GM21447 (cell line): ENCODE measurements around the gene ZFP92.

Experiments
- ATAC-seq: cut with Tn5 transposase; IDR thresholded peaks from one replicate; pipeline ENCODE4 v1.9.1; 2021; ENCODE audit not compliant: unreplicated experiment

Gene ZFP92

GRCh38 chrX:153434801-153435200, 23.5 kb downstream of the ZFP92 start:
- ATAC-seq, result no peak

- ATAC-seq, result no peak
These were observed 24.6 kb downstream of the ZFP92 start for GRCh38 chrX:153435845-153436244.

GRCh38 chrX:153438532-153438931, 27.3 kb downstream of the ZFP92 start:
- ATAC-seq, result no peak

DNA sequence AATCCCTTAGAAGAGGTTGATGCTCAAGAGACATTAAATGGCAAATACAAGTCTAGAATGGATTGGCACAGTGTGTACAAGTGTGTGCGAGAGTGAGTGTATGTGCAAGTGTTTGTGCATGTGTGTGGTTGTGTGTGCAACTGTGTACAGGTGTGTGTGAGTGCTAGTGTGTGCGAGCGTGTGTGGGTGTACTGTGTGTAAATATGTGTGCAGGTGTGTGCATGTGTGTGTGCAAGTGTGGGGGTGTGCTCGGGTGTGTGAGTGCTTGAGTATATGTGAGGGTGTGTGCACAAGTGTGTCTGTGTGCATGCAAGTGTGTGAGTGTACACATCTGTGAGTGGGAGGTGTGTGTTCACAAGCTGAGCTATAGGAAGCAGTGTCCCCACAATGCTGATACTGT, 28.7 kb downstream of the ZFP92 start:
- no peak for ATAC-seq

DNA sequence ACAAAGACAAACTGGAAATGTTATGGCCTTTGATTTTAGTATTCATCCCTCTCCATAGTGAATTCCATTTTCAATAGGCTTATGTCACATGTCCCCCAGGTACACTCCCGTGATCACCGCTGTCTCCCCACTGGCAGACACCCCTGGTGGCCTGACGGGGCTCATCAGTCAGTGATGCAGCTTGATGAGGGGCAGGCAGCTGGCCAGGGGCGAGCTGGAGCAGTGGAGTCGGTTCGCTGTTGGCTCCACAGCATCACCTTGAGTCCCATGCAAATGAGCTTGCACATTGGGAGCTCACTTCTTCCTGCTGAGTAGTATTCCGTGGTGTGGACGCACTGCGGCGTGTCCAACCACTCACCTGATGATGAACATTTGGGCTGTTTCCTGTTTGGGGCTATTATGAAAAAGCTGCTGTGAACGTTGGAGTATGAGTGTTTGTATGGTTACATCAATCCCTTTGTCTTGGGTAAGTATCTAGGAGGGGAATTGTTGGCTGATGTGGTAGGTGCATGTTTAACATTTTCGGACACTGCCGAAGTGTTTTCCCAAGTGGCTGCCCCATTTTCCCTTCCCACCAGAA, 29.4 kb downstream of the ZFP92 start:
- ATAC-seq, result no peak

DNA sequence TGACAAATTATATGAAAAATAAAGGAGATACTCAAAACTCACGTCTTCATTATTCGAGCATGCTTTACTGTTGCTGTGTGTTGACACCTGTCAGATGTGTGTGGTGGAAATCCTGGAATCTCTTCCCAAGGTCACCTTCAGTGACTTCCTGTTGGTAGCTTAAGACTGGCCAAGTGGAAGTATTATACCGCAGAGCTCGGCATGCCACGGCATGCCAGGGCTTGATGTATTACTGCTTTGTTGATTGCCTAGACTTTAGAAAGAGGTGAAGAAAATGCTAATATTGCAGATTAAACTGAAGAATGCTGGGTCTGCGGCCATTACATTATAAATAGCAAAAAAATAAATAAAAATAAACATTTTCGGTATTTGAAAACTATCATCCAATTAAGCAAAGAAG, 30.0 kb downstream of the ZFP92 start:
- no peak for ATAC-seq

- ATAC-seq, result no peak
These were observed 30.7 kb downstream of the ZFP92 start for GRCh38 chrX:153441981-153442380.

DNA sequence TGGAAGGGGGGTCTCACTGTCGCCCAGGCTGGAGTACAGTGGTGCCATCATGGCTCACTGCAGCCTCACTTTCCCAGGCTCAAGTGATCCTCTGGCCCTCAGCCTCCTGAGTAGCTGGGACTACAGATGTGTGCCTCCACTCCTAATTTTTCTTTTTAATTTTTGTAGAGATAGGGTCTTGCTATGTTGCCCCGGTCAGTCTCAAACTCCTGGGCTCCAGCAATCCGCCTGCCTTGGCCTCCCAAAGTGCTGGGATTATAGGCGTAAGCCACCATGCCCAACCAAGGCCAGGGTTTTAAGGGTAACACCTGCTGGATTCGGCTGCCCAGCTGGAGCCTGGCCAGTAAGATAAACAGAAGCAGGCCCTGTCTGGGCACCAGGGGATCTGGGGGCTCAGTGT, 31.2 kb downstream of the ZFP92 start:
- no peak for ATAC-seq

DNA sequence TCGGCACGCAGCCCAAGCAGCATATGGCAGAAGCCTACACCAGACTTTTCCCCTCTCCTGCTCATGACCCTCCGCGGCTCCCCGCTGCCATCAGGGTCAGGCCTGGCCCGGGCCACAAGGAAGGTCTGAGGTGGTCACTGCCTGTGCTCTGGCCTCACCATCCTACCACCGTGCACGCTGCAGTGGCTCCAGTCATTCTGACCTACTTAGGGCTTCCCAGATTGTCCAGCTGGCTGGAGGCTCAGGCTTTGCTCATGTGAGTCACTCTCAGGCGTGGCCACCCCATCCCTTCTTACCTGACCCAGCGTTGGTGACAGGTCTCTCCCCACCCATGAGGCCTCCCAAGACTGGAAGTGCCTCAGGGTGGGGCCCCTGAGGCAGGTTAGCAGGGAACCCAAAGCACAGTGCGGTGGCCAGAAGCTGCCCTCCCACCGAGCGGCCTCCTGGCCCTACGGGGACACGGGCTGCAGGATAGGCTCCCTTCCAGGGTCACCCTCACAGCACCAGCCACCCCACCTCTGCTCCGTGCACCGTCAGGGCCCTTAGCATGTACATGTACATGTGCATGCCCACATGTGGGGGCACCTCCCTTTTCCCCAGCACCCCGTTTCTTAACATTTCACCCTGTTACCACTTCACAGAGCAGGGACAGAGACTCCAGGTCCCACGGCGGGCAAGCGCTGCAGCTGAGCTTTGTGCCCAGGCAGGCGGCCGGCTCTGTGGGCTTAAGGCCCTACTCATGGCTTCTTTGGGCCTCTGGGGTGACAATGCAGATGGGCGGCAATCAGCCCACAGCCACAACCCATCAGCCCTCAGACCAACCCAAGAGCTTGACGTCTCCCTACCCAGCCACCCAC, 32.4 kb downstream of the ZFP92 start:
- ATAC-seq, result no peak

GRCh38 chrX:153444333-153445011, 33.2 kb downstream of the ZFP92 start:
- no peak for ATAC-seq

DNA sequence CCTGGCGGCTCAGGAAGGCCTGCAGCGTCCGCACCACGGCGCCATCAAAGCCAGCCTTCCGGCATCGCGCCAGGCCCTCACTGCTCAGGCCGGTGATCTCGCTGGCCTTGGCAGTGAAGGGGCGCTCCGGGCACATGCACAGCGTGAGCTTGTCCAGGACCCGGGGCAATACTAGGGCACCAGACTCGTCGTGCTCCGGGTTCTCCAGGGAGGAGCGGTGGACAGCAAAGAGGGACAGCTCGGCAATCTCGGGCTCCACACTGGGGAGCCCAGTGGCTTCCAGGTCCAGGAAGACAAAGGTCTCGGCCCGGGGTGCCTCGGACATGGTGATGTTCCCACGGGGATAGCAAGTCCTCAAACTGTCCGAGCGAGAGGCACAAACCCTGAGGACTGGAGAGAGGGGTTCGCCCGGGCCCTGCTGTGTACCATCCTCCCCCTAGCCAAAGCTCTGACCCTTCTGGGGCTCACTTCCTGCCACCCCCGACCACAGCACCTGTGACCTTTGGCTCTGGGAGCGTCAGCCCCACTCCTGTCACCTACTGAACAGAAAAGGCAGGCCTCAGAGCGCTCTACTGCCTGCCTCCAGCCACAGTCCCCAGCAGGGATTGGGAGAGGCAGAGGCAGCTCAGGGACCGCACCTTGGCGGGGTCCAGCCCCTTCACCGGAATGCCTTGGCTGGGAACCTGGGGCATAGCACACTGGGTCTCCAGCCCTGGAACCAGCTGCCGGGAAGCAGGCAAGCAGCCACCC, 34.0 kb downstream of the ZFP92 start:
- ATAC-seq, result no peak

DNA sequence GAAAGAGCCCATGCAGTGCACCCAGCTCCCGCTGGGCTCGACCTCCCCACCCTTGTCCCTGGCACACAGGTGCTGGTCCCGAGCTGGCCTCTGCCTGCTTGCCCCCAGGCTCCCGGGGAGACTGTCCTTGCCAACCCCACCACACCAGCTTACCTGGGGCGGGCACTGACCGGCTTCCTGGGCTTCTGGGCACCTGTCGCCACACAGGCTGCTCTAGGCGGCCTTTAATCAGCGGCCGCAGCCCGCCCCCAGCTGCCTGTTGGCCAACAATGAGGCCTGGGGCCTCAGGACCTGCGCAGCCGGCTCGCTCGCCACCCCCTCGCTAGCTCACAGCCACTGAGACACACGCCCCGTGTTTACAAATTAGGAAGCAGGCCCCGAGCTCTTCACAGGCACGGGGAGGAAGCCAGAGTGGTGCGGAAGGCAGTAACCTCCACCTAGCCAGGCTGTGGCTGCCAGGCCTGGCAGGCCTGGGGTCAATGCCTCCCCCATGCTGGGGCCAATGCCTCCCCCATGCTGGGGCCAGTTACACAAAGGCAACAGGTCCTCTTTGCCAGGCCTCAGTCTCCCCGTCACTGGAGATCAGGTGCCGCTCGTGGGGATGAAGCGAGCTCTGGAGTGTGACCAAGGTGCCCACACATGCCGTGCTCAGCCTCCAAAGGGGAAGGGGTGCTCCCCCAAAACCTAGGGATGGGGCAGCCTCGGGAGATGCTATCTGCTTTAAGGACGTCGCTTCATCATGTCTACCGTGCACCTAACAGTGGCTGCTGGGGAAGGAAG, 34.8 kb downstream of the ZFP92 start, which contains the start of gene TREX2:
Gene TREX2, minus strand, starts transcription at position 201 of the 780 bp plus-strand sequence. CDS start 626 bp downstream, outside the sequence.
- no peak for ATAC-seq

DNA sequence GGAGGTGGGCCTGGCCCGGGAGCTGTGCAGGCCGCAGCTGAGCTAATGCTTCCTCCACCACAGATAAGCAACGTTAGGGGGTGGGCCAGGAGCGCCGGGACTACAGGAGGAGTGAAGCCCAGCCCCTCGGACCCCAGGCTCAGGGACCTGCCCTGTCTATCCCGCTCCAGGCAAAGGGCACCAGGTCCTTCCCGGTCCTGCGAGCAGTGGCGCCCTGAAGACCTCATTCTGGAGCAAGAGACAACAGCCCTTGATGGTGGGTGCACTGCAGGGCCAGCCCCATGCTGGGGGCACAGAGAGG, 35.3 kb downstream of the ZFP92 start:
- ATAC-seq, result no peak

- no peak for ATAC-seq
These were observed 35.8 kb downstream of the ZFP92 start for GRCh38 chrX:153446950-153447580.

GRCh38 chrX:153447581-153447960, 36.3 kb downstream of the ZFP92 start:
- no peak for ATAC-seq

- no peak for ATAC-seq
These were observed 37.5 kb downstream of the ZFP92 start for GRCh38 chrX:153448556-153449367.

GRCh38 chrX:153449368-153450113, 38.3 kb downstream of the ZFP92 start:
- ATAC-seq, result no peak

GRCh38 chrX:153450114-153450948, 39.1 kb downstream of the ZFP92 start:
- no peak for ATAC-seq
